Chondrocyte (in vitro differentiated cells): Measurements from ENCODE around the gene RNLS. TPM values are rescaled to one million over a fixed set of nuclear protein-coding genes. Genes with fewer than 3 reads are reported as not detected.

ENCODE experiments used
- DNase-seq: peaks from one replicate; pipeline ENCODE4 v3.0.0; 2021; ENCODE audit warnings: mixed read lengths, low spot score
- H3K27ac Mint-ChIP-seq: one replicate; pipeline ENCODE4 v1.8.0; 2021; ENCODE audit warnings: mild to moderate bottlenecking, moderate library complexity, mixed read lengths; ENCODE audit not compliant: unreplicated experiment
- H3K27me3 Mint-ChIP-seq: 2 replicates; pipeline ENCODE4 v1.8.0; 2021; ENCODE audit warnings: low read depth, mixed read lengths
- H3K36me3 Mint-ChIP-seq: 2 replicates; pipeline ENCODE4 v1.8.0; 2021; ENCODE audit warnings: low read depth, mixed read lengths
- H3K4me1 Mint-ChIP-seq: 2 replicates; pipeline ENCODE4 v1.8.0; 2021; ENCODE audit warnings: low read depth, mild to moderate bottlenecking, mixed read lengths
- H3K4me3 Mint-ChIP-seq: one replicate; pipeline ENCODE4 v1.8.0; 2021; ENCODE audit warnings: mild to moderate bottlenecking, moderate library complexity, mixed read lengths; ENCODE audit not compliant: unreplicated experiment
- H3K9me3 Mint-ChIP-seq: 2 replicates; pipeline ENCODE4 v1.8.0; 2021; ENCODE audit warnings: low read depth, mixed read lengths
- total RNA-seq: library from RNA; stranded (reverse); gene quantifications from 3 replicates; pipeline ENCODE4 v1.2.1, GENCODE V29; 2021
- TF ChIP-seq, protein P1 (sequence below): fragments of 200-600 bp; sonication (generic); IDR thresholded peaks from 2 replicates; pipeline ENCODE4 v1.5.0; 2021; ENCODE audit warnings: antibody characterized with exemption, mild to moderate bottlenecking, moderate library complexity

Gene RNLS
- total RNA-seq, 1 donor from 2014 or later = 5.1 TPM

DNA sequence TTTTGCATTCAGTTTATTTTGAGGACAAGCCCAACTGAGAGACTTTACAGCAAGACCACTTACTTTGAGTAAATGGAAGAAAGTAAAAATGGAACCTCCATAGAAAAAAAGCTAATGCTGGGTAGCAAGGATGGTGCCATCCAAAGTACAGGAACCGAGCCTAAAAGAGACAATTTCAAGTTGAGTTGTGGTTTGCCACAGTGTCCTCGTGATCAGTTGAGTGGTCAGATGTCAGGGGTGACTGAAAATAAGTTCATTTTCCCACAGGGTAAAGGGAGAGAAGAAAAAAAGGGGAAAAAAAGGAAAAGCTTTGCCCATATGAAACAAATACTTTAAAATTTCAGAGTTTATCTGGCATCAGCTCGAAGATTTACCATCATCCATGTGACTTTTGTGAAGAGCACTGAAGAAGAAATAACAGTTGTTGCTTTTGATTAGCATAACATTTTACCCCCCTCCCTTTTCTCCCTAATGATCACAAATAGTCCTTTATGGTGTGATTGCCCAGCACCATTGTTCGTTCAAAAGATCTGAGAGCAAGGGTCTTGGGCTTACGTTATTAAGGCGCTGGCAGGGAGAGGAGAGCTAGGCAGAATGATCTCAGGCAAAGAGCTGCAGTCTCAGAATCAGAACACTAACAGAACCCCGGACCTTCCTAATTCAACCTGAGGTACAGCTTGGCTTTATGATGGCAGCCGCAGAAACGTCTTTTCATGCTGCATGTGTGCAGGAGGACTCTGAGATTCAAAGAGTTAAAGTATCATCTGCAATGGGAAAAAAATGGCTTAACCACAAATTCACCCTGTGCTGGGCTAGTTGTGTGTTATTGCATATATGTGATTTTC, 338.1 kb downstream of the RNLS start:
- H3K27ac Mint-ChIP-seq = no peak overlapping the region
- no peak overlapping the region for H3K4me3 Mint-ChIP-seq
- H3K27me3 Mint-ChIP-seq = no peaks in the 10 kb centered on the region
- DNase-seq = no peak
- no peaks in the 10 kb centered on the region for H3K36me3 Mint-ChIP-seq
- peaks cover 2% of the 10 kb centered on the region for H3K9me3 Mint-ChIP-seq
- H3K4me1 Mint-ChIP-seq = peaks cover 40% of the 10 kb centered on the region
- TF ChIP-seq, protein P1, sequence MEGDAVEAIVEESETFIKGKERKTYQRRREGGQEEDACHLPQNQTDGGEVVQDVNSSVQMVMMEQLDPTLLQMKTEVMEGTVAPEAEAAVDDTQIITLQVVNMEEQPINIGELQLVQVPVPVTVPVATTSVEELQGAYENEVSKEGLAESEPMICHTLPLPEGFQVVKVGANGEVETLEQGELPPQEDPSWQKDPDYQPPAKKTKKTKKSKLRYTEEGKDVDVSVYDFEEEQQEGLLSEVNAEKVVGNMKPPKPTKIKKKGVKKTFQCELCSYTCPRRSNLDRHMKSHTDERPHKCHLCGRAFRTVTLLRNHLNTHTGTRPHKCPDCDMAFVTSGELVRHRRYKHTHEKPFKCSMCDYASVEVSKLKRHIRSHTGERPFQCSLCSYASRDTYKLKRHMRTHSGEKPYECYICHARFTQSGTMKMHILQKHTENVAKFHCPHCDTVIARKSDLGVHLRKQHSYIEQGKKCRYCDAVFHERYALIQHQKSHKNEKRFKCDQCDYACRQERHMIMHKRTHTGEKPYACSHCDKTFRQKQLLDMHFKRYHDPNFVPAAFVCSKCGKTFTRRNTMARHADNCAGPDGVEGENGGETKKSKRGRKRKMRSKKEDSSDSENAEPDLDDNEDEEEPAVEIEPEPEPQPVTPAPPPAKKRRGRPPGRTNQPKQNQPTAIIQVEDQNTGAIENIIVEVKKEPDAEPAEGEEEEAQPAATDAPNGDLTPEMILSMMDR = no peak

DNA sequence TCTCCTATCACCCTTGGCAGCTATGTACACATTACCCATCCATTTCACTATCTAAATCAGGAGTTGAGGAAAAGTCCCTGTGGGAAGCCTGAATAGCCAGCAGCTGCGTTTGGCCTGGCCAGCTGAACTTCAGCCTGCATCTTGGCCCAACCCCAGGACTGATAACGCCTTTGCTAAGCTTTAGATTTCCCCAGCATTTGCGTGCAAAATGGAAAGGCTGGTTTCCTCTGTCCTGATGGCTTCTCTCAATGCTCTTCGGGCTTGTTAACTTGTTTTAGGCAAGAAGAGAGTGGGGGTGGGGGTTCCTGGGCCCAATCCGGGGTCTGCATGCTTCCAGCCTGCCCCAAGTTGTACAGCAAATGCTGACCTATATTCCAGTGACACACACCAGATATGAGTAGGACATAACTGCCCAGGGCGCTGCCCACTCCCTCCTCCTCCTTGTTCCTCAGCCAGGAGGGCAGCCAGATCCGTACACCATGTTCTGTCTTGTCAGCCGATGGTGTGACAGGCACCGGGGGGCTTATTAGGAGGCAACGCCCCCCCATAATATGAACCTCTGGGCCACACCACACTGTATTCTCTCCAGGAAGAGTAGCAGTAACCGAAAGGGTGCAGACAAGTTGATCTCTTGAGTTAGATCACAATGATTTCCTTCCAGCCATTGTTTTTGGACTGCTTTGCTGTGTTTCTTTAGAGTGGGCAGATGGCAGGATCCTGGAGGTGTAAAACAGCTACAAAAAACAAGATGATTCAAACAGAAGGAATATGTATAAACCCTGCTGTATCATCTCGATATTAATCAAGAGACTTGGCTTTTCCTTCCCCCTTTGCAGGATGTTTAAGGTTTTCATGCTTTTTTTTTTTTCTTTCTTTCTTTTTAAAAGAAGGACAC, 339.0 kb downstream of the RNLS start:
- Mint-ChIP-seq H3K4me3 (no peak overlapping the region), H3K36me3 (no peaks in the 10 kb centered on the region)
- DNase-seq = no peak

DNA sequence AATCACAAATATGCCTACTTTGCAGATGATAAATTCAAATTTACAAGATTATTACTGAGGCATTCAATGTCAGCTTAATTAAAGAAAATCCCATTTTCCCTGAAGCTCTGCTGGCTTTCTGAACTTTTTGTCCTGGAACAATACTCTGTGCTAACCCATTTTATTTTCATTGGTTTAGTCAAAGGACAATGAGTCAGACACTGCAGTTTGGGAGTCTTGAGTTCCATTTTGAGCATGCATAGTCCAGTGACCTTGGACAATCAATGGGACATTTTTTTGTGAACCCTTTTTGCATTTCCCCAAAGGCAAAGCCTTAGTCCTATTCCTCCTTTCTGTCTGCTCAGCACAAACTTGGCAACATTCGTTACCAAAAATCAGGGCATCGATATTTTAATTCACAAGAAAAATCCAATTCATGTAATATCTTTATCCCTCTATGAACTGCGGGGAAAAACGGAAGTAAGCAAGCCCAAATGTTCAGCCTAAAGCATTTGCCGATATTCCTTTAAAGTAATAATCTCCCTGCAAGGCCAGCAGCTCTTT, 339.8 kb downstream of the RNLS start:
- Mint-ChIP-seq H3K9me3 (peaks cover 2% of the 10 kb centered on the region), H3K27me3 (no peaks in the 10 kb centered on the region), H3K36me3 (no peaks in the 10 kb centered on the region), H3K27ac (no peak overlapping the region), H3K4me1 (peaks cover 38% of the 10 kb centered on the region), H3K4me3 (no peak overlapping the region)
- TF ChIP-seq, protein P1 = no peak
- no peak for DNase-seq

More for the DNA sequence above, 339.0 kb downstream of the RNLS start:
- Mint-ChIP-seq H3K9me3 (peaks cover 2% of the 10 kb centered on the region), H3K27ac (peak overlapping the region; percentile 4), H3K4me1 (peaks cover 38% of the 10 kb centered on the region), H3K27me3 (no peaks in the 10 kb centered on the region)
- TF ChIP-seq, protein P1 = no peak

DNA sequence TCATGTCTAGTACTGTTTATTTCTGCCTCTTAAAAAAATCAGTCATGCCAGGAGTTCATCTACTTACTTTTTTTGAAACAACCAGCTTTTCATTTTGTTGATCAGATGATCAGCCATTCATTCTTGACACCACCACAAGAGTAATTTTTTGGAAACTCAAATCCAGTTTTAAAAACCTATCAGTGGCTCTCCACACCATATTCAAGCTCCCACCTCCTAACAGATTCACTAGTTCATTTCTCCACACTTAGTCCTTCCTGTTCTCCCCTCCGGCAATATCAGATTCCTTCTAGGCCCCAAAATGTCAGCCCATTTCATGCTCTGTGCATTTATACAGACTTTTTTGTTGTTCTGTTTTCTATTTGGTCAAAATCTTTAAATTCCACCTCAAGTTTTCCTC, 341.6 kb downstream of the RNLS start:
- DNase-seq = no peak
- peaks cover 32% of the 10 kb centered on the region for H3K4me1 Mint-ChIP-seq
- no peak overlapping the region for H3K27ac Mint-ChIP-seq
- TF ChIP-seq, protein P1 = no peak
- peaks cover 2% of the 10 kb centered on the region for H3K9me3 Mint-ChIP-seq
- no peak overlapping the region for H3K4me3 Mint-ChIP-seq
- H3K36me3 Mint-ChIP-seq = no peaks in the 10 kb centered on the region
- H3K27me3 Mint-ChIP-seq = no peaks in the 10 kb centered on the region

DNA sequence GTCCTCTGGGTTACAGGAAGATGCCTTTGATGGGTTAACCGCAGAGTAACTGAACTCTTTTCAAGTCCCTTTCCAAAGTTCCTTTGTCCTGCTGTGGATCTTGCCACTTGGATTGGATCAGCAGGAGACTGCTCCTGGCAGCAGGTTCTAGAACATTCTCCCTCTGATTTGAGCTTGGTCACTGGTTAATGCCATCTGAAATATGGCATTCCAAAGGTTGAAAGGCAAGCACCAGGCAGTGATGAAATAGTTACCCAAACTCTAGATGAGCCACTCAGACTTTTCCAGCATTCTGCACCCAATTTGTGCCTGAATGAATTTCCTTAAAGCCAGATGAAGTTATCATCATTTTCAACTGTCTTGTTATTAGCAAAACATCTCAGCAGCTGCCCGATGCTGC, 343.9 kb downstream of the RNLS start:
- H3K4me1 Mint-ChIP-seq = peaks cover 10% of the 10 kb centered on the region
- H3K4me3 Mint-ChIP-seq = no peak overlapping the region
- H3K27me3 Mint-ChIP-seq = no peaks in the 10 kb centered on the region
- no peak for DNase-seq
- peaks cover 2% of the 10 kb centered on the region for H3K9me3 Mint-ChIP-seq
- H3K27ac Mint-ChIP-seq = no peak overlapping the region
- H3K36me3 Mint-ChIP-seq = no peaks in the 10 kb centered on the region
- TF ChIP-seq, protein P1 = no peak
